KOPT-K1 (cell line): ENCODE data around the gene RMP24.
"Not testable (repeated sequence)": the region's sequence is repeated elsewhere in the genome, so short reads cannot be mapped to it uniquely, and the experiment has no call there.

Source experiments
- H3K27ac ChIP-seq: fragments of 200-600 bp; sonication (generic); 2 replicates; pipeline ENCODE4 v1.5.1; 2016; ENCODE audit warnings: antibody characterized with exemption, mild to moderate bottlenecking, low read depth, low read length; ENCODE audit not compliant: poor library complexity, severe bottlenecking
- H3K36me3 ChIP-seq: fragments of 200-600 bp; sonication (generic); 2 replicates; pipeline ENCODE4 v1.5.1; 2017; ENCODE audit warnings: antibody characterized with exemption, mild to moderate bottlenecking, low read length, moderate library complexity; ENCODE audit not compliant: insufficient read depth
- H3K9me3 ChIP-seq: fragments of 200-600 bp; sonication (generic); 2 replicates; pipeline ENCODE4 v1.5.1; 2017; ENCODE audit warnings: antibody characterized with exemption, low read length, mild to moderate bottlenecking; ENCODE audit not compliant: insufficient read depth, poor library complexity, severe bottlenecking

RMP24 gene

GRCh38 chr18:35983147-35983546 is 10.7 kb downstream of the RMP24 start:
- no peak overlapping the region for H3K27ac ChIP-seq
- H3K36me3 ChIP-seq = peaks cover 80% of the 10 kb centered on the region

GRCh38 chr18:35983818-35984217 is 11.3 kb downstream of the RMP24 start:
- H3K36me3 ChIP-seq = peaks cover 80% of the 10 kb centered on the region
- H3K9me3 ChIP-seq = no peaks in the 10 kb centered on the region
- H3K27ac ChIP-seq = no peak overlapping the region

More at GRCh38 chr18:35983147-35983546, 10.7 kb downstream of the RMP24 start:
- H3K9me3 ChIP-seq = no peaks in the 10 kb centered on the region

GRCh38 chr18:35991696-35992095 is 19.2 kb downstream of the RMP24 start:
- Histone ChIP-seq H3K36me3 (peaks cover 55% of the 10 kb centered on the region), H3K9me3 (no peaks in the 10 kb centered on the region), H3K27ac (no peak overlapping the region)

- no peaks in the 10 kb centered on the region for H3K9me3 ChIP-seq
- peaks cover 44% of the 10 kb centered on the region for H3K36me3 ChIP-seq
Measured at GRCh38 chr18:35993013-35993412, 20.5 kb downstream of the RMP24 start.

GRCh38 chr18:35998967-35999366 is 26.5 kb downstream of the RMP24 start:
- Histone ChIP-seq H3K27ac (no peak overlapping the region), H3K36me3 (no peaks in the 10 kb centered on the region), H3K9me3 (no peaks in the 10 kb centered on the region)

More at GRCh38 chr18:35993013-35993412, 20.5 kb downstream of the RMP24 start:
- no peak overlapping the region for H3K27ac ChIP-seq

- H3K36me3 ChIP-seq = no peaks in the 10 kb centered on the region
- no peak overlapping the region for H3K27ac ChIP-seq
- no peaks in the 10 kb centered on the region for H3K9me3 ChIP-seq
Measured at GRCh38 chr18:35999925-36000324, 27.4 kb downstream of the RMP24 start.

GRCh38 chr18:36006997-36007396 is 34.5 kb downstream of the RMP24 start:
- H3K27ac ChIP-seq = no peak overlapping the region
- no peaks in the 10 kb centered on the region for H3K9me3 ChIP-seq
- H3K36me3 ChIP-seq = no peaks in the 10 kb centered on the region

- H3K27ac ChIP-seq = no peak overlapping the region
- no peaks in the 10 kb centered on the region for H3K36me3 ChIP-seq
- no peaks in the 10 kb centered on the region for H3K9me3 ChIP-seq
Measured at GRCh38 chr18:36009214-36009613, 36.7 kb downstream of the RMP24 start.

- H3K9me3 ChIP-seq = no peaks in the 10 kb centered on the region
- H3K27ac ChIP-seq = no peak overlapping the region
- H3K36me3 ChIP-seq = no peaks in the 10 kb centered on the region
Measured at GRCh38 chr18:36012891-36013290, 40.4 kb downstream of the RMP24 start.

GRCh38 chr18:36015629-36016028 is 43.1 kb downstream of the RMP24 start:
- no peaks in the 10 kb centered on the region for H3K9me3 ChIP-seq
- H3K36me3 ChIP-seq = no peaks in the 10 kb centered on the region
- no peak overlapping the region for H3K27ac ChIP-seq

GRCh38 chr18:36017232-36017631 is 44.8 kb downstream of the RMP24 start:
- Histone ChIP-seq H3K27ac (no peak overlapping the region), H3K9me3 (no peaks in the 10 kb centered on the region), H3K36me3 (no peaks in the 10 kb centered on the region)

GRCh38 chr18:36020174-36020711 is 47.8 kb downstream of the RMP24 start:
- Histone ChIP-seq H3K27ac (no peak overlapping the region), H3K9me3 (no peaks in the 10 kb centered on the region)

GRCh38 chr18:36023336-36023735 is 50.9 kb downstream of the RMP24 start:
- no peak overlapping the region for H3K27ac ChIP-seq
- H3K36me3 ChIP-seq = peaks cover 32% of the 10 kb centered on the region
- no peaks in the 10 kb centered on the region for H3K9me3 ChIP-seq

More at GRCh38 chr18:36020174-36020711, 47.8 kb downstream of the RMP24 start:
- H3K36me3 ChIP-seq = peaks cover 9% of the 10 kb centered on the region

- peaks cover 40% of the 10 kb centered on the region for H3K36me3 ChIP-seq
- not testable (repeated sequence) for H3K27ac ChIP-seq, H3K9me3 ChIP-seq
Measured at GRCh38 chr18:36024241-36024640, 51.8 kb downstream of the RMP24 start.

- no peaks in the 10 kb centered on the region for H3K9me3 ChIP-seq
- no peak overlapping the region for H3K27ac ChIP-seq
- H3K36me3 ChIP-seq = peaks cover 48% of the 10 kb centered on the region
Measured at GRCh38 chr18:36025025-36025424, 52.5 kb downstream of the RMP24 start.

- Histone ChIP-seq H3K27ac (no peak overlapping the region), H3K9me3 (no peaks in the 10 kb centered on the region), H3K36me3 (peaks cover 70% of the 10 kb centered on the region)
Measured at GRCh38 chr18:36028859-36029258, 56.4 kb downstream of the RMP24 start.
